ENCODE data around the gene SYT7. TPM values are rescaled to one million over a fixed set of nuclear protein-coding genes. Genes with fewer than 3 reads are reported as not detected.
"Not testable (repeated sequence)": the region's sequence is repeated elsewhere in the genome, so short reads cannot be mapped to it uniquely, and the experiment has no call there.

Gene SYT7
- total and polyA plus RNA-seq, 2 donors, result 0.14 to 1.3 TPM

GRCh38 chr11:61621917-61622585, 41.2 kb upstream of the SYT7 start:
- Histone ChIP-seq H3K9me3 (ENCODE audit: control insufficient read depth in 2 of 2, insufficient read depth in 1 of 2, low read length in 1 of 2) (no peaks in the 10 kb centered on the region), H3K36me3 (ENCODE audit: control insufficient read depth in 2 of 2, insufficient read depth in 2 of 2, low read length in 1 of 2) (no peaks in the 10 kb centered on the region), H3K4me3 (ENCODE audit: low read length in 2 of 2) (no peak overlapping the region), H3K27ac (ENCODE audit: low read depth in 1 of 2, low read length in 1 of 2) (no peak overlapping the region), H3K4me1 (ENCODE audit: control insufficient read depth in 2 of 2, insufficient read depth in 2 of 2, low read length in 2 of 2) (no peaks in the 10 kb centered on the region), H3K27me3 (ENCODE audit: control insufficient read depth in 2 of 2, insufficient read depth in 1 of 2, low read length in 1 of 2) (peaks cover 0 to 14% of the 10 kb centered on the region in 2 donors)
- DNase-seq (ENCODE audit: low read depth in 6 of 9, low spot score in 9 of 9), result no peak
- 77% methylated on average over 7 of the region's 7 CpGs for WGBS

GRCh38 chr11:61619471-61620226, 38.8 kb upstream of the SYT7 start:
- Histone ChIP-seq H3K27me3 (ENCODE audit: control insufficient read depth in 2 of 2, insufficient read depth in 1 of 2, low read length in 1 of 2) (peaks cover 0 to 11% of the 10 kb centered on the region in 2 donors), H3K9me3 (ENCODE audit: control insufficient read depth in 2 of 2, insufficient read depth in 1 of 2, low read length in 1 of 2) (no peaks in the 10 kb centered on the region), H3K4me1 (ENCODE audit: control insufficient read depth in 2 of 2, insufficient read depth in 2 of 2, low read length in 2 of 2) (no peaks in the 10 kb centered on the region), H3K27ac (ENCODE audit: low read depth in 1 of 2, low read length in 1 of 2) (no peak overlapping the region), H3K4me3 (ENCODE audit: low read length in 2 of 2) (no peak overlapping the region), H3K36me3 (ENCODE audit: control insufficient read depth in 2 of 2, insufficient read depth in 2 of 2, low read length in 1 of 2) (no peaks in the 10 kb centered on the region)
- DNase-seq (ENCODE audit: low read depth in 6 of 9, low spot score in 9 of 9), result no peak
- 79% methylated on average over 6 of the region's 6 CpGs for WGBS

DNA sequence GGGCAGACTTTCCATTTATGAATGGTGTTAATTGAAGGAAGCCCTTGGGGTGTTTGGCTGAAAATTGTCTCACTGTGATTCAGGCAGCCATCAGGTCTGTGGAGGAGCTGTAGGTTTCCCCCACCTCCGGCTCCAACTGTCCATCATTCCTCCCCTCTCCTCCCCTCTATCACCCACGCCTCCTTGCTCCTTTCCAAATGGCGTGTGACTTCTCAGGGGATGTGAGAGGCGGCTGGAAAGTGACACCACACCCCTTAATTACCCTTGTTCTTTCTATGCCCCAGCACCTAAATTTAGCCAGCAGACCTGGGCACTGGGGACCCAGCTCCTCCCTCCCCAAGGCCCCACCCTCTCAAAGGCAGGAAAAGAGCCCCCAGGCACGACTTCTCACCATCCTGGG, 38.1 kb upstream of the SYT7 start:
- peaks cover 0 to 11% of the 10 kb centered on the region in 2 donors for H3K27me3 ChIP-seq (ENCODE audit: control insufficient read depth in 2 of 2, insufficient read depth in 1 of 2, low read length in 1 of 2)
- DNase-seq (ENCODE audit: low read depth in 6 of 9, low spot score in 9 of 9), result no peak
- no peak overlapping the region for H3K27ac ChIP-seq (ENCODE audit: low read depth in 1 of 2, low read length in 1 of 2)
- no peaks in the 10 kb centered on the region for H3K9me3 ChIP-seq (ENCODE audit: control insufficient read depth in 2 of 2, insufficient read depth in 1 of 2, low read length in 1 of 2)
- WGBS, result 41% methylated on average over 5 of the region's 5 CpGs
- no peaks in the 10 kb centered on the region for H3K36me3 ChIP-seq (ENCODE audit: control insufficient read depth in 2 of 2, insufficient read depth in 2 of 2, low read length in 1 of 2)
- H3K4me1 ChIP-seq (ENCODE audit: control insufficient read depth in 2 of 2, insufficient read depth in 2 of 2, low read length in 2 of 2), result no peaks in the 10 kb centered on the region
- no peak overlapping the region for H3K4me3 ChIP-seq (ENCODE audit: low read length in 2 of 2)

GRCh38 chr11:61617515-61617914, 36.6 kb upstream of the SYT7 start:
- 94% methylated on average over 4 of the region's 4 CpGs for WGBS
- no peaks in the 10 kb centered on the region for H3K4me1 ChIP-seq (ENCODE audit: control insufficient read depth in 2 of 2, insufficient read depth in 2 of 2, low read length in 2 of 2)
- H3K27ac ChIP-seq (ENCODE audit: low read depth in 1 of 2, low read length in 1 of 2), result no peak overlapping the region
- H3K36me3 ChIP-seq (ENCODE audit: control insufficient read depth in 2 of 2, insufficient read depth in 2 of 2, low read length in 1 of 2), result no peaks in the 10 kb centered on the region
- H3K4me3 ChIP-seq (ENCODE audit: low read length in 2 of 2), result no peak overlapping the region
- DNase-seq (ENCODE audit: low read depth in 6 of 9, low spot score in 9 of 9), result no peak
- no peaks in the 10 kb centered on the region for H3K9me3 ChIP-seq (ENCODE audit: control insufficient read depth in 2 of 2, insufficient read depth in 1 of 2, low read length in 1 of 2)
- peaks cover 0 to 11% of the 10 kb centered on the region in 2 donors for H3K27me3 ChIP-seq (ENCODE audit: control insufficient read depth in 2 of 2, insufficient read depth in 1 of 2, low read length in 1 of 2)

DNA sequence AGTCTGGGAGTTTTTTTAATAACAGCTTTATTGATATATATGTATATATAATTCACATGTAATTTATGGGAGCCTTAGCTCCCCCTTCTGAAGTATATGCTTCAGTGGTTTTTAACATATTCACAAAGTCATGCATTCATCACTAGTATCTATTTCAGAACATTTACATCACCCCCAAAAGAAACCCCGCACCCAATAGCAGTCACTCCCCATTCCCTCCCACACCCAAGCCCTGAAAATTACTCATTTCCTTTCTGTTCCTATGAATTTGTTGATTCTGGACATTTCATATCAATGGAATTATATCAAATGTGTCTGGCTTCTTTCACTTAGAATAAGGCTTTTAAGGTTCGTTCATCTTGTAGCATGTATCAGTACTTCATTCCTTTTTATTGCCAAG, 35.6 kb upstream of the SYT7 start:
- WGBS, result 96% methylated on average over 2 of the region's 2 CpGs
- no peaks in the 10 kb centered on the region for H3K36me3 ChIP-seq (ENCODE audit: control insufficient read depth in 2 of 2, insufficient read depth in 2 of 2, low read length in 1 of 2)
- no peak overlapping the region for H3K27ac ChIP-seq (ENCODE audit: low read depth in 1 of 2, low read length in 1 of 2)
- H3K9me3 ChIP-seq (ENCODE audit: control insufficient read depth in 2 of 2, insufficient read depth in 1 of 2, low read length in 1 of 2), result no peaks in the 10 kb centered on the region
- no peak overlapping the region for H3K4me3 ChIP-seq (ENCODE audit: low read length in 2 of 2)
- H3K4me1 ChIP-seq (ENCODE audit: control insufficient read depth in 2 of 2, insufficient read depth in 2 of 2, low read length in 2 of 2), result no peaks in the 10 kb centered on the region
- peaks cover 0 to 11% of the 10 kb centered on the region in 2 donors for H3K27me3 ChIP-seq (ENCODE audit: control insufficient read depth in 2 of 2, insufficient read depth in 1 of 2, low read length in 1 of 2)
- no peak for DNase-seq (ENCODE audit: low read depth in 6 of 9, low spot score in 9 of 9)

DNA sequence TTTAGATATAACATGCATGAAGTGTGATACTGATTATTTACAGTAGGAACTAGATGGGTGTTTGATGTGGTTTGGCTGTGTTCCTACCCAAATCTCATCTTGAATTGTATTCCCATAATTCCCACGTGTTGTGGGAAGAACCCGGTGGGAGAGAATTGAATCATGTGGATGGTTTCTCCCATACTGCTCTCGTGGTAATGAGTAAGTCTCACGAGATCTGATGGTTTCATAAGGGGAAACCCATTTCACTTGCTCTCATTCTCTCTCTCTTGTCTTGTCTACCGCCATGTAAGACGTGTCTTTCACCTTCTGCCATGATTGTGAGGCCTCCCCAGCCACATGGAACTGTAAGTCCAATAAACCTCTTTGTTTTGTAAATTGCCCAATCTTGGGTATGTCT, 33.9 kb upstream of the SYT7 start:
- H3K4me1 ChIP-seq (ENCODE audit: control insufficient read depth in 2 of 2, insufficient read depth in 2 of 2, low read length in 2 of 2); DNase-seq (ENCODE audit: low read depth in 6 of 9, low spot score in 9 of 9); H3K4me3 ChIP-seq (ENCODE audit: low read length in 2 of 2); H3K36me3 ChIP-seq (ENCODE audit: control insufficient read depth in 2 of 2, insufficient read depth in 2 of 2, low read length in 1 of 2); H3K9me3 ChIP-seq (ENCODE audit: control insufficient read depth in 2 of 2, insufficient read depth in 1 of 2, low read length in 1 of 2); H3K27ac ChIP-seq (ENCODE audit: low read depth in 1 of 2, low read length in 1 of 2): not testable (repeated sequence)
- 77% methylated on average over 6 of the region's 6 CpGs for WGBS
- peaks cover 0 to 17% of the 10 kb centered on the region in 2 donors for H3K27me3 ChIP-seq (ENCODE audit: control insufficient read depth in 2 of 2, insufficient read depth in 1 of 2, low read length in 1 of 2)

DNA sequence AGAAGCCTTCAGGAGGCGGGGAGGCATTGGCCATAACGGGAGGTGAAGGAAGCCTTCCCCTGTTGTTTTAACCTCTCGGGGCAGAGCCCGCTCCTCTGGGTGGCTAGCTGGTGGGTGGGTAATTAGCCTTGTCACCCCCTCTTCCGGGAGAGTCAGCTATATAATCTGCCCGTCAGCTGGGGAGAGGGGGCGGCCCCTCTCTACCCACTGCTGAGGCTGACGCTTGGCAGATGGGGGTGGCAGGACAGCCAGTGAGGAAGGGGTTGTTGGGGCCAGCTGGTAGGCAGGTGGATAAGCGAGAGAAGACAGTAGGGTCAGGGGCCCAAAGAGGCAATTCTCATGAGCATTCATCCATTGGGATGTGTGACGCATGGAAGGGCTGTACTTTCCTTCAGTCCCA, 33.0 kb upstream of the SYT7 start:
- DNase-seq (ENCODE audit: low read depth in 6 of 9, low spot score in 9 of 9), result no peak
- H3K4me1 ChIP-seq (ENCODE audit: control insufficient read depth in 2 of 2, insufficient read depth in 2 of 2, low read length in 2 of 2), result no peaks in the 10 kb centered on the region
- H3K9me3 ChIP-seq (ENCODE audit: control insufficient read depth in 2 of 2, insufficient read depth in 1 of 2, low read length in 1 of 2), result no peaks in the 10 kb centered on the region
- 75% methylated on average over 10 of the region's 10 CpGs for WGBS
- no peak overlapping the region for H3K4me3 ChIP-seq (ENCODE audit: low read length in 2 of 2)
- no peak overlapping the region for H3K27ac ChIP-seq (ENCODE audit: low read depth in 1 of 2, low read length in 1 of 2)
- H3K27me3 ChIP-seq (ENCODE audit: control insufficient read depth in 2 of 2, insufficient read depth in 1 of 2, low read length in 1 of 2), result peaks cover 0 to 17% of the 10 kb centered on the region in 2 donors
- H3K36me3 ChIP-seq (ENCODE audit: control insufficient read depth in 2 of 2, insufficient read depth in 2 of 2, low read length in 1 of 2), result no peaks in the 10 kb centered on the region

DNA sequence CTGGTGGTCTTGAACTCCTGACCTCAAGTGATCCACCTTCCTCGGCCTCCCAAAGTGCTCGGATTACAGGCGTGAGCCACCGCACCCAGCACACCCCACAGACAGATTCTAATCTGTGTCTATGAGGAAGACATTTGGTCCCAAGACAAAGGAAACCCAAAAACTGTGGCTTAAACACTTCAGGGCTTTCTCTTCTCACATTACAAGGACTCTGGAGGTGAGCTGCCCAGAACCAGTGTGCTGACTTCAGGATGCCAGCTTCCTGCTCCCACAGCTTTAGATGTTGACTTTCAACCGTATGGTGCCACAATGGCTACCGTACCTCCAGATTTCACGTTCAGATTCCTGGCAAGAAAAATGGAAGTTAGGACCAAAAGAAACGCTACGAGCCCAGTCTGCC, 32.2 kb upstream of the SYT7 start:
- H3K4me3 ChIP-seq (ENCODE audit: low read length in 2 of 2), result no peak overlapping the region
- no peaks in the 10 kb centered on the region for H3K36me3 ChIP-seq (ENCODE audit: control insufficient read depth in 2 of 2, insufficient read depth in 2 of 2, low read length in 1 of 2)
- H3K27ac ChIP-seq (ENCODE audit: low read depth in 1 of 2, low read length in 1 of 2), result no peak overlapping the region
- peaks cover 0 to 16% of the 10 kb centered on the region in 2 donors for H3K27me3 ChIP-seq (ENCODE audit: control insufficient read depth in 2 of 2, insufficient read depth in 1 of 2, low read length in 1 of 2)
- no peak for DNase-seq (ENCODE audit: low read depth in 6 of 9, low spot score in 9 of 9)
- WGBS, result 85% methylated on average over 9 of the region's 9 CpGs
- no peaks in the 10 kb centered on the region for H3K9me3 ChIP-seq (ENCODE audit: control insufficient read depth in 2 of 2, insufficient read depth in 1 of 2, low read length in 1 of 2)
- no peaks in the 10 kb centered on the region for H3K4me1 ChIP-seq (ENCODE audit: control insufficient read depth in 2 of 2, insufficient read depth in 2 of 2, low read length in 2 of 2)

DNA sequence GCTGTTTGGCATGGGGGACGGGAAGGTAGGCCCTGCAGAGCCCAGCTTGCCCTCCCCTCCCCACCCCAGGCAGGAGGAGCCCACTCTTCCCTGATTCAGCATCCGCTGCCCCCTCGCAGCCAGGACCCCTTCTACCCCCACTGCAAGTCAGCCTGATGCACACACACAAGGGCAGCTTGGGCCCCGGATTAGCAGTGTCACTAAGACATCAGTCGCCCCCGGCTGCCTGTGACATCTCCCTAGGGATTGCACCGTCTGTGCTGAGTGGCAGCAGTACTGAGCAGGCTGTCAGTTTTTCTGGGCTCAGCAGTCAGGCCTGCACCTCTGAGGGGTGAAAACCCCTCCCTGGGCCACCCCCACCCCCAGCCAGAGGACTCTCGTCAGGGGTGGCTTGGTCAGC, 30.4 kb upstream of the SYT7 start:
- DNase-seq (ENCODE audit: low read depth in 6 of 9, low spot score in 9 of 9), result no peak
- peaks cover 0 to 19% of the 10 kb centered on the region in 2 donors for H3K27me3 ChIP-seq (ENCODE audit: control insufficient read depth in 2 of 2, insufficient read depth in 1 of 2, low read length in 1 of 2)
- no peak overlapping the region for H3K27ac ChIP-seq (ENCODE audit: low read depth in 1 of 2, low read length in 1 of 2)
- H3K36me3 ChIP-seq (ENCODE audit: control insufficient read depth in 2 of 2, insufficient read depth in 2 of 2, low read length in 1 of 2), result no peaks in the 10 kb centered on the region
- no peaks in the 10 kb centered on the region for H3K4me1 ChIP-seq (ENCODE audit: control insufficient read depth in 2 of 2, insufficient read depth in 2 of 2, low read length in 2 of 2)
- WGBS, result 91% methylated on average over 8 of the region's 8 CpGs
- H3K4me3 ChIP-seq (ENCODE audit: low read length in 2 of 2), result no peak overlapping the region
- no peaks in the 10 kb centered on the region for H3K9me3 ChIP-seq (ENCODE audit: control insufficient read depth in 2 of 2, insufficient read depth in 1 of 2, low read length in 1 of 2)
